Measurements from ENCODE around the gene TRA2B.

TRA2B gene

GRCh38 chr3:185937689-185938374 is at the start of gene TRA2B:
Gene TRA2B (minus strand): TSS chr3:185938014. CDS start chr3:185937860, 154 bp downstream.
- peak; percentile 98 to 99 (median 98) for DNase-seq (ENCODE audit: low read depth in 2 of 3, low spot score in 1 of 3)

DNA sequence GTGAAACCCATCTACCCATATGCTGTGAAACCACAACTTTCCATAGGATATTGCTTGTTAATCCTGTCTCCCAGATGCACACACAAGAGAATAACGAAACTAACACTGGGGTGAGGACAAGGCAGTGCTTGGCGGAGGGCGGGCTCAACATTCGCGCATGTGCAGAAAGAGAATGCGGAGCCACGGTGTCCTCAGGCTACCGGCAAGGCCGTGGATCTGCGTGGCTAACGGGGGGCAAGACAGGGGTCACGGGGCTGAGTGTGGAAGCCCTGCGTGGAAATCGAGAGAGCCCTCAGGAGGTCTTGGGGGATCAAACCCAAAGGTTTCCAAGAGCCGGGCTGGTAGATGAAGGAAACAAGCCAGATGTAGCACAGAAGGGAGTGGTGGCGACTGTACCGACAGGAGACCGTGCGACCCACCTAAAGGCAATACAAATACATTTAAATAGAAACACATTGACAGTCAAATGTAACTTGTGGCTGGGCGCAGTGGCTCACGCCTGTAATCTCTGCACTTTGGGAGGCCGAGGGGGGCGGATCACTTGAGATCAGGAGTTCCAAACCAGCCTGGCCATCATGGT is 48.5 kb upstream of the TRA2B start:
- DNase-seq (ENCODE audit: low read depth in 2 of 3, low spot score in 1 of 3): no peak

- no peak for DNase-seq (ENCODE audit: low read depth in 2 of 3, low spot score in 1 of 3)
Measured at GRCh38 chr3:185984203-185984602, 46.4 kb upstream of the TRA2B start.

GRCh38 chr3:185983495-185984141 is 45.8 kb upstream of the TRA2B start:
- peak; percentile 25 to 55 (median 34) for DNase-seq (ENCODE audit: low read depth in 2 of 3, low spot score in 1 of 3)

DNA sequence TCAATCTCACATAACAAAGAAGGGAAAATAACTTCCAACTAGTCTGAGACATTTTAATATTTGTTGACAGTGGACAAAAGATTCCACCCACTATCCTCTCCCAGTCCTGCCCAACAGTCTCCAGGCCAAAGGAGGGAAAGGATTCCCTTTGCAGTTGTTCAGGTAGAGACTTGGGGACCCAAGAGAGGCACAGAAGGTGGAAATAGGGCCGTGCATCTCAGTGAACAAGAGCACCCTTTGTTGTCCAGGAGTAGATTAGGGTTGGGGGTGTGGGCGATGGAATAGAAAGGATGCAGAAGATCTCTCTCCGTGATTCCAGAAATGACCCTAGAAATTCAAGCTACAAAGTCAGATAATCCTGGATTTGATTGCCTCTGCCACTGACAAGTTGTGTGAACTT is 44.8 kb upstream of the TRA2B start:
- DNase-seq (ENCODE audit: low read depth in 2 of 3, low spot score in 1 of 3): no peak

GRCh38 chr3:185981621-185982020 is 43.8 kb upstream of the TRA2B start:
- DNase-seq (ENCODE audit: low read depth in 2 of 3, low spot score in 1 of 3): no peak

- DNase-seq (ENCODE audit: low read depth in 2 of 3, low spot score in 1 of 3): no peak
Measured at GRCh38 chr3:185979721-185980121, 41.9 kb upstream of the TRA2B start.

DNA sequence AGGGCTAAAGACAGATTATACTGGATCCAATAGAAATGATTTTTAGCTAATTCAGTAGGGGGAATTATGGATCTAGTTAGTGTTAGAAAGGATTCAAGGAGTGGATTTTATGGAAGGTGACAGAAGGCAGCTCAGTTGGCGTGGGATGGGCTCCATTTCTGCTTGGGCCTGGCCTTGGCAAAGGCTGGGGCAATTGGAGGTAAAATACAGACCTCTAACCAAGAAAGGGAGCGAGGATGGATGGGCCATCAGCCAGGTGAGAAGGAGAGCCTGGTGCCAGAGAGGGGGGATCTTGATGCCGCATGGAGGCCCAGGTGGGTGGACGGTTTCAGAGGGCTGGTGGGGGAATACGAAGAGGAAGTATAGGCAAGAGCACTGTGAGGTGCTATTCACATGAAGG is 40.7 kb upstream of the TRA2B start:
- DNase-seq (ENCODE audit: low read depth in 2 of 3, low spot score in 1 of 3): no peak

DNA sequence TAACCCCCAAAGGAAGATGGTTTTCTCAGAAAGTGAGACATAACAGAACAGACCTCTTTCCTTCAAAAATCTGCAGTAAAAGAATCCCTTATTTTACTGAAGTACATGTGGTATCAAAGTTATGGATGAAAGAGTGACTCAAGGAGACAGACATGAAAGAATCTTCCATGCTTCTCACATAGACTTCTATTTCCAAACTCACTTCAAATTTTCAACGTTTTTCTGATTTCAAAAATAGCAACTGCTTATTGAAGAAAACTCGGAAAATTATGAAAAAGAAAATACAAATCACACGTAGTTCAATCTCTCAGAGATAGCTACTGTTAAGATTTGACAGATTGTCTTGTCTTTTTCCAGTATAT is 39.8 kb upstream of the TRA2B start:
- no peak for DNase-seq (ENCODE audit: low read depth in 2 of 3, low spot score in 1 of 3)

- peak; percentile 82 to 86 (median 85) for DNase-seq (ENCODE audit: low read depth in 2 of 3, low spot score in 1 of 3)
Measured at GRCh38 chr3:185976977-185977678, 39.3 kb upstream of the TRA2B start.

- no peak for DNase-seq (ENCODE audit: low read depth in 2 of 3, low spot score in 1 of 3)
Measured at GRCh38 chr3:185976100-185976499, 38.3 kb upstream of the TRA2B start.

GRCh38 chr3:185971579-185971978 is 33.8 kb upstream of the TRA2B start:
- DNase-seq (ENCODE audit: low read depth in 2 of 3, low spot score in 1 of 3): no peak

DNA sequence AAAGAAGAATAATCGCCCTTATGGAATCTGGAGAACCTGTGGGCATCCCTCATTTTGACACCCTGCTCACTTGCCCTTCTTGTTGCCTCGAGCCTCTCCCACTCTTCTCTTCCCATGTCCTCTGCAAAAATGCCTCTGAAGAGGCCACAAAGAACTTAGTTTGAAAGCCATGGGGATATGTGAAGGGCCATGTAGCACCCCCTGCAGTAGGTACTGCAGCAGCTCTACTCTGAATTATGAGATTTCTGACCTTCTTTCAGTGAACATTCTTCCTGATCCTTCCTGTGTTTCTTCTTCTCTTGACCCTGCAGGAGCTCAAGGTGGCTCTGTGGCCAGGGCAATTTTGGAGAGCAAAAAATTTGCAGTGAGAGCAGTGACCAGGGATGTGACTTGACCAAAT is 30.4 kb upstream of the TRA2B start:
- DNase-seq (ENCODE audit: low read depth in 2 of 3, low spot score in 1 of 3): no peak

GRCh38 chr3:185966655-185967054 is 28.8 kb upstream of the TRA2B start:
- DNase-seq (ENCODE audit: low read depth in 2 of 3, low spot score in 1 of 3): no peak

DNA sequence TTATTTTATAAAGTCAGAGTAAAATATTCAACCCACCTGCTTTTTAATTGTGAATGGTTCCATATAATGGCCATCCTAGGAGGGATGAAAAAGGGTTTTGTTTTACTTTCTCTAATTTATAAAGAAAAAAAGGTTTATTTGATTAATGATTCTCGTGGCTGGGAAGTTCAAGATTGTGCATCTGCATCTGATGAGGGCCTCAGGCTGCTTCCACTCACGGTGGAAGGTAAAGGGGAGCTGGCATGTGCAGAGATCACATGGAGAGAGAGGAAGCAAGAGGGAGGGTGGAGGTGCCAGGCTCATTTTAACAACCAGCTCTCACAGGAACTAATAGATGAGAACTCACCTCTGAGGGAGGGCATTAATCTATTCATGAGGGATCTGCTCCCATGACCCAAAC is 27.7 kb upstream of the TRA2B start:
- DNase-seq (ENCODE audit: low read depth in 2 of 3, low spot score in 1 of 3): no peak

DNA sequence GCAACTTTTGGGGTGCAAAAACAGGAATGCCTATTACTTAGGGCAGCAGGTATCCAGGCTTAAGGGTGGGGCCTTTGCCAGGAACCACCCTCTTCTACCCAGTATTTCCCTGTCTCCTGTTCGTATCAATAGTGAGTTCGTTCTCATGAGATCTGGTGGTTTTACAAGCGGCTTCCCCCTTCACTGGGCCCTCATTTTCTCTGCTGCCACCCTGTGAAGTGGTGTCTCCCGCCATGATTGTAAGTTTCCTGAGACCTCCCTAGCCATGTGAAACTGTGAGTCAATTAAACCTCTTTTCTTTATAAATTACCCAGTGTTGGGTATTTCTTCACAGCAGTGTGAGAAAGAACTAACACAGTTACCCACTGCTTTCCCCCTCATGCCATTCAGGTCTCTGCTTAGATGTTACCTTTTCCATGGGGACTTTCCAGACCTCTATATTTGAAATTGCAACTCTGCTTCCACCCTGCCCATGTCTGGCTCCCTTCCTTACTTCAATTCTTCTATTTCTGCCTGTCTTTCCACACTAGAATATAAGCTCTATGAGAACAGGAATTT is 23.9 kb upstream of the TRA2B start:
- peak in 1 of 3 donors; percentile 13 for DNase-seq (ENCODE audit: low read depth in 2 of 3, low spot score in 1 of 3)

- no peak for DNase-seq (ENCODE audit: low read depth in 2 of 3, low spot score in 1 of 3)
Measured at GRCh38 chr3:185960522-185961288, 22.9 kb upstream of the TRA2B start.

- no peak for DNase-seq (ENCODE audit: low read depth in 2 of 3, low spot score in 1 of 3)
Measured at GRCh38 chr3:185959609-185960521, 22.1 kb upstream of the TRA2B start.

DNA sequence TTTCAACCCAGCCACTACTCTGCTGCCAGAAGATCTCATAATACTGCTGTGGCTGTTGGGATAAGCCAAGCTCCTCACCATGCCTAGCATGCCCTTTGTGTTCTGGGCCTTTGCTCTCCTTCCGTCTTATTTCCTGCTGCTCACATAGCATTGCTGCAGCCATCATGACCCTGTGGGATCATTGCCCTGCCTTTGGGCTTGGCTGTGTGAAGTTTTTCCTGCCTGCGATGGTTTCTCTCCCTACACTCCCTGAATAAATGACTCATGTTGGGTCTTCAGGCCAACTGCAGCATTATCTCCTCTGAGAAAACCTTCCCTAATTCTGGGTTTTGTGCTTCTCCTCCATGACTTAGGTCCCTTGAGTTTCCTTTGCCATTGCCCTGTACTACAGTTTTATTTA is 20.8 kb upstream of the TRA2B start:
- no peak for DNase-seq (ENCODE audit: low read depth in 2 of 3, low spot score in 1 of 3)

GRCh38 chr3:185956244-185956643 is 18.4 kb upstream of the TRA2B start:
- no peak for DNase-seq (ENCODE audit: low read depth in 2 of 3, low spot score in 1 of 3)

Measured in stimulated activated CD4-positive, alpha-beta T cell treated with anti-CD3 and anti-CD28 coated beads, Interleukin-12 subunit alpha, Interleukin-12 subunit beta, amount 100 ng/mL, for 48 hours (primary cell).